Right lobe of liver (tissue), 6 donors: ENCODE data around the gene RGS7BP. TPM values are rescaled to one million over a fixed set of nuclear protein-coding genes. Genes with fewer than 3 reads are reported as not detected.
A peak's percentile ranks its signal among the peaks of the same experiment; 100 is the strongest.

Experiments used
- ATAC-seq, 4 donors: fragments of 200-7000 bp; cut with Tn5 transposase; one replicate each; pipeline ENCODE4 v1.9.1; 2020; ENCODE audit warnings: mild to moderate bottlenecking in 4 of 4, moderate library complexity in 4 of 4
- DNase-seq, 3 donors: peaks; one replicate each; pipeline ENCODE4 v3.0.0-alpha.2; 2020
- H3K27ac ChIP-seq, 3 donors: fragments of 200-600 bp; one replicate each; pipeline ENCODE4 v1.8.0; 2022
- H3K27me3 ChIP-seq, 2 donors: fragments of 200-600 bp; one replicate each; pipeline ENCODE4 v1.8.0; 2022
- H3K36me3 ChIP-seq, 4 donors: fragments of 200-600 bp; sonication (generic) in 1 of 4; one replicate each; pipeline versions ENCODE4 v1.5.1 to v1.8.0; 2017 to 2022; ENCODE audit warnings: control low read depth in 1 of 4
- H3K4me1 ChIP-seq, 4 donors: fragments of 200-600 bp; sonication (generic) in 1 of 4; one replicate each; pipeline versions ENCODE4 v1.5.1 to v1.8.0; 2017 to 2022; ENCODE audit warnings: control low read depth in 1 of 4
- H3K4me3 ChIP-seq, 3 donors: fragments of 200-600 bp; one replicate each; pipeline ENCODE4 v1.8.0; 2022
- H3K9me3 ChIP-seq, 4 donors: fragments of 200-600 bp; sonication (generic) in 1 of 4; one replicate each; pipeline versions ENCODE4 v1.5.1 to v1.8.0; 2017 to 2022; ENCODE audit warnings: control low read depth in 1 of 4
- CTCF ChIP-seq, 4 donors: fragments of 200-600 bp in 3 of 4; fragments of 450-650 bp in 1 of 4; IDR thresholded peaks; one replicate each; pipeline versions ENCODE4 v1.5.1 to v1.8.0; 2016 to 2022; ENCODE audit warnings: antibody characterized with exemption in 4 of 4, mild to moderate bottlenecking in 2 of 4
- POLR2A ChIP-seq: fragments of 450-650 bp; IDR thresholded peaks from one replicate; pipeline ENCODE4 v1.6.1; 2017; ENCODE audit warnings: antibody characterized with exemption, mild to moderate bottlenecking
- WGBS: methylation state at CpG from one replicate; pipeline ENCODE4 v1.1.6; 2018; ENCODE audit warnings: low coverage, low lambda C conversion rate; ENCODE audit not compliant: insufficient coverage; ENCODE audit errors: missing lambda C conversion rate; 5-methylcytosine and 5-hydroxymethylcytosine counted together
- intact Hi-C, 2 donors: fragments of 100-400 bp; cut with DNase I; formaldehyde crosslinking; loops; one replicate each; pipeline versions ENCODE4 v1.11.2 to v1.14.1; 2022
- total RNA-seq, 6 experiments: library from RNA; depleted of rRNA in 2 of 6; stranded (reverse); fragments of >200 nt in 2 of 6; fragmentation: NEBNext Ultra II Directional in 3 of 6; extraction: Animal tissue kit (Norgen Biotek cat#: 25700) in 3 of 6; gene quantifications; one replicate each; pipeline versions ENCODE4 v1.1.0 to v1.2.4, GENCODE V29; 2016 to 2023
- donor health status: DM: no; HTN: yes; CAD: no.
- donor health status: DM: no; HTN: no; CAD: no.
- donor health status: DM: no; HTN: no; CAD: no.
- donor health status: DM: no; HTN: yes; CAD: no.
- donor health status: DM: no; HTN: yes; CAD: no.

Gene RGS7BP
- total RNA-seq, 6 experiments from 2014 or later = 0.84 to 1.8 (median 1.3) TPM

GRCh38 chr5:64486163-64486562, 19.7 kb upstream of the RGS7BP start:
- intact Hi-C loops = no loop called here
- WGBS = 42% methylated on average over 2 of the region's 2 CpGs
- DNase-seq = no peak
- no peaks in the 10 kb centered on the region for H3K4me1 ChIP-seq
- H3K36me3 ChIP-seq = no peaks in the 10 kb centered on the region
- no peak for TF ChIP-seq POLR2A
- no peak for TF ChIP-seq CTCF (IDR thresholded peaks at IDR 0.05)
- no peaks in the 10 kb centered on the region for H3K27me3 ChIP-seq
- no peak overlapping the region for H3K4me3 ChIP-seq
- ATAC-seq = peak in 1 of 4 donors; percentile 63
- H3K27ac ChIP-seq = no peak overlapping the region
- no peaks in the 10 kb centered on the region for H3K9me3 ChIP-seq

DNA sequence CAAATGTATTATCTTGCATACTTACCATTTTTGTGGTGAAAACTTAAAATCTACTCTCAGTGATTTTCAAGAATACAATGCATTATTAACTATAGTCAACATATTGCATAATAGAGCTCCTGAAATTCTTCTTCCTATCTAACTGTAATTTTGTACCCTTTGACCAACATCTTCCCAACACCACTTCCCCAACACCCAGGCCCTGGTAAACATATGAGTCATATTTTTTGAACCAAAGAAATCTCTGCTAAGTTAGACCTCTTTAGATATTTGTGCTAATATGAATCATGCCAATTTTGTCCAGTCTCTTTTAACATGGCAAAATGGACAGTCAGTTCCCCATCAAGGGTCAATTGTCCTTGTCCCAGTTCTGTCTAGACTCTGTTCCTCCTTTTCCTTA, 18.5 kb upstream of the RGS7BP start:
- Histone ChIP-seq H3K27ac (no peak overlapping the region), H3K27me3 (no peaks in the 10 kb centered on the region), H3K4me3 (no peak overlapping the region), H3K9me3 (no peaks in the 10 kb centered on the region), H3K4me1 (no peaks in the 10 kb centered on the region), H3K36me3 (no peaks in the 10 kb centered on the region)
- intact Hi-C loops = no loop called here
- ATAC-seq = peak in 1 of 4 donors; percentile 74
- TF ChIP-seq CTCF (IDR thresholded peaks at IDR 0.05) (no peak), POLR2A (no peak)
- DNase-seq = no peak

GRCh38 chr5:64489857-64490256, 16.0 kb upstream of the RGS7BP start:
- intact Hi-C loops = no loop called here
- no peak for ATAC-seq
- no peak overlapping the region for H3K27ac ChIP-seq
- H3K27me3 ChIP-seq = no peaks in the 10 kb centered on the region
- no peaks in the 10 kb centered on the region for H3K9me3 ChIP-seq
- no peak overlapping the region for H3K4me3 ChIP-seq
- 35% methylated on average over 4 of the region's 5 CpGs for WGBS
- H3K36me3 ChIP-seq = no peaks in the 10 kb centered on the region
- H3K4me1 ChIP-seq = no peaks in the 10 kb centered on the region
- DNase-seq = no peak
- no peak for TF ChIP-seq CTCF (IDR thresholded peaks at IDR 0.05)
- TF ChIP-seq POLR2A = no peak

- TF ChIP-seq POLR2A = no peak
- TF ChIP-seq CTCF (IDR thresholded peaks at IDR 0.05) = no peak
- WGBS = 14% methylated on average over 2 of the region's 2 CpGs
- DNase-seq (no peak), ATAC-seq (peak in 2 of 4 donors; percentile 52 to 65)
- Histone ChIP-seq H3K27me3 (no peaks in the 10 kb centered on the region), H3K4me3 (no peak overlapping the region), H3K27ac (no peak overlapping the region), H3K9me3 (no peaks in the 10 kb centered on the region), H3K36me3 (no peaks in the 10 kb centered on the region), H3K4me1 (no peaks in the 10 kb centered on the region)
- intact Hi-C loops = no loop called here
These were observed 8.4 kb upstream of the RGS7BP start for GRCh38 chr5:64497386-64497785.

DNA sequence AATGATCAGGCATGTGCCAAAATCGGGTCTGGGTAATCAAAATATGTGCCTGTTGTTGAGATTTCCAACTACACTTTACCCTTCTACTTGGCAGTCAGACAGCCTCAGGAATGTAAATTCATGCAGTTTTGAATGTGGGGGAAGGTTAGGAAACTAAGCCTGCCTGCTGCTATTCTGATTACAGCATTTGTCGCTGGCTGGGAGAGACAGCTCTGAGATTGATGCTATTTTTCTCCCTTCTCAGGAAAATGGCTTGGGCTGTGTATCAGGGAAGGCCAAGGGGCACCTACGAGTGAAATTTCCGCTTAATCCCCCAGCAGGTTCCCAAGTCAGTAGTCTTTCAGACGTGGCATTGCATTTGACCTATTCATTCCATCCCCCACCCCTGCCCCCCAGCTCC, 3.6 kb upstream of the RGS7BP start:
- intact Hi-C loops = no loop called here
- ATAC-seq (peak in 3 of 4 donors; percentile 5 to 30 (median 24)), DNase-seq (no peak)
- H3K4me3 ChIP-seq = no peak overlapping the region
- TF ChIP-seq POLR2A = no peak
- 22% methylated on average over 5 of the region's 5 CpGs for WGBS
- H3K9me3 ChIP-seq = no peaks in the 10 kb centered on the region
- no peaks in the 10 kb centered on the region for H3K36me3 ChIP-seq
- peaks cover 0 to 8% (median 3%) of the 10 kb centered on the region in 4 donors for H3K4me1 ChIP-seq
- H3K27me3 ChIP-seq = no peaks in the 10 kb centered on the region
- H3K27ac ChIP-seq = no peak overlapping the region
